Renal cortical epithelial cell (primary cell): ENCODE data around the gene ADGRG1. TPM values are rescaled to one million over a fixed set of nuclear protein-coding genes. Genes with fewer than 3 reads are reported as not detected.

Experiments used
- DNase-seq: peaks from one replicate; pipeline ENCODE4 v3.0.0-alpha.2; 2011; ENCODE audit warnings: low read depth
- total RNA-seq: library from RNA; depleted of rRNA; stranded (reverse); fragments of >200 nt; gene quantifications from 2 replicates; pipeline ENCODE4 v1.2.3, GENCODE V29; 2014

The ADGRG1 gene
- total RNA-seq, 1 donor from 2014 or later: 305 TPM

DNA sequence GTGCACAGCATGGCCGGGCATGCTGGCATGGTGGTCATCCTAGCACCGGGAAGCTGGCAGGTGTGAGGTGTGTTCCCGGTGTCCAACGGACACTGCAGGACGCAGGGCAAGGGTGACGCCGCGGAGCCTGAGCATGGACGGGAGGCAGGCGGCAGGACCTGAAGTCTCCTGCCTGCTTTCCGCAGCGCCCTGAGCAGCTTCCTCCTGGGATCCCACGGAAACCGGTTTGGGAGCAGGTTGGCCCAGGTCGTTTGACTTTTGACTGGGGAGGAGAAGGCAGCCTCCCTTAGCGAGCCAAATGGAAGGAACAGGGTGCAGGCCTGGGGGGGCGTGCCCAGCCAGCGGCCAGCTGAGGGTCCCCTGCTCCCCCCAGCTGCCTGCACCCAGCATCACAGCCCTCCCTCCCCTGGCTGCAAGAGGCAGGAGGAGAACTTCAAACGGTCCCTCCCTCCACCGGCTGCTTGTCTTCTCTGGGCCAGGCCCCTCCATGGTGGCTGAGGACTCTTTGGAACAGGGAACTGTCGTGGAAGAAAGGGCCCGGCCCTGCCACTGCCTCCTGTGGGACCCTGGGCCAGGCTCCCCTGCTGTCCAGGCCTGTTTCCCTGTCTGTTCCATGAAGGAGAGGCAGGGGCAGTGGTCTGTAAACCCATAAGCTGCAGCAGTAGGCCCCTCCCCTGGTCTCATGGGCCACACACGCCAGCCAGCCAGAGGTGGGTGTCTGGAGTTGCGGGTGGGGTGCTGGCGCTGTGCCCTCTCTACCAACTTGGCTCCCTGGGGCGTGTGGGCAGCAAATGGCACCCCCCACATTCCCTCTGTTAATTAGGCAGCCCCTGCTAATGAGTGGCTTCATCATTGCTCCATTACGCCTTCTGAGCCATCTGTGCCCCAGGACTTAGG is 7.8 kb upstream of the ADGRG1 start:
- no peak for DNase-seq

DNA sequence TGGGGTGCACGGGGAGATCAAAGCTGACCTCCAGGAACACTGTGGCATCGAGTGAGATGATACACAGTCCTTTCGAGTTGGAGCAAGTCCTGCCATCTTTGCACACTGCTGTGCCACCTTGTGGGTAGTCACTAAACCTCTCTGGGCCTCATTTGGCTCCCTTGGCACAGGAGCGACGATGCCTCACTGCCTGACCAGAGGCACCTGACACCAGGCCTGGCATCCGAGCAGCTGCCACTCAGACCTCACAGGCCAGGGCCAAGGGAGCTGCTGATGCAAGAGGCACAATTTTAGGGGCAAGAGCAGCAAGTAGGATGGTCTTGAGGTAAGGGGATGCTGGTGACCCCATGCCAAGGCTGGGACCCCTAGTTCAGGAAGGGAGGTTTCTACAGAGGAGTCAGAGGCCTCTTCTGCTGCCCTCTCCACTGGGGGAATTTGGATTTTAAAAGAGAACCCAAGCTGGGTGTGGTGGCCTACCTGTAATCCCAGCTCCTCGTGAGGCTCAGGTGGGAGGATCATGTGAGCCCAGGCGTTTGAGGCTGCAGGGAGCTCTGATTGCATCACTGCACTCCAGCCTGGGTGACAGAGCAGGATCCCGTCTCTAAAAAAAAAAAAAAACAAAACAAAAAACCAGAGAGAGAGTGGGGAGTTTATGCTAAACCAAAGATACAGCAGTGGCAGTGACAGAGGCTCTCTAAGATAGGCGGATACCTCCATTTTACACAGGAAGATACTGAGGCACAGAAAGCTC is 6.7 kb upstream of the ADGRG1 start:
- no peak for DNase-seq

DNA sequence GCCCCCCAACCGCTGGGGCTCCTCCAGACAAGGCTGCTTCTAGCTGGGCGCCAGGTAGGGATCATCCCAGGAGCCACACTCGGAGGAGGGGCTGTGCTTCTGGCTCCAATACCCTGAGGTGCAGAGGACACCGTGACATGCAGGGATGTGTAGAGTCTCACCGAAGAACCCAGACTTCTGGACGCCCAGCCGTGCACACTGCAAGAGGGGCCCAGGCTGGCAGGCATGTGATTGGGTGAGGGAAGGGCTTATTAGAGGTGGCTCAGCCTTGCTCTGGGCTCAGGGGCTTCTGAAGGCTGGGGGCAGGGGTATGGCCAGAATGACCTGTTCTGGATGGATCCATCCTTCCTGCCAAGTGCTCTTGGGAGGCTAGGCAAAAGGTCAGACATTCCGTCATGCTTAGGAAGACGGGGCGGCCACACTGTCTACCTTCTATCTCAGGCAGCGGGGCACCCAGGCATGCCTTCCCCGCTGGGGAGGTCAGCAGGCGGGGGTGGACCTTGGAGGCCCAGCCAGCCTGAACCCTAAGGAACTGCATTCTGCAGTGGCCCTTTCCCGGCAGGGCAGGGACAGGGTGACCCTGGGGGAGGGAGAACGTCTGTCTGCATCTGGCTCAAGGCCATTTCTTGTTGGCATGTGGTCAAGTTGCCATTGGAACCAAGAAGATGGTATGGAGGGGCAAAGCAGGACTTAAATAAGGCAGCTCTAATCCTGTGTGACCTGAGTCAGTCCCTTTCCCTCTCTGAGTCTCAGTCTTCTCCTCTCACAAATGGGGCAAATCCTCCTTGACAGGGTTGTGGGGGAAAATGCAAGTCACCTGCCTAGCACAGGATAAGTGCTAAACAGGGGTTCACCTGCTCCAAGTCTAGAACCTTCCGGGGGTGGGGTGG is 5.8 kb upstream of the ADGRG1 start:
- peak; percentile 75 for DNase-seq

DNA sequence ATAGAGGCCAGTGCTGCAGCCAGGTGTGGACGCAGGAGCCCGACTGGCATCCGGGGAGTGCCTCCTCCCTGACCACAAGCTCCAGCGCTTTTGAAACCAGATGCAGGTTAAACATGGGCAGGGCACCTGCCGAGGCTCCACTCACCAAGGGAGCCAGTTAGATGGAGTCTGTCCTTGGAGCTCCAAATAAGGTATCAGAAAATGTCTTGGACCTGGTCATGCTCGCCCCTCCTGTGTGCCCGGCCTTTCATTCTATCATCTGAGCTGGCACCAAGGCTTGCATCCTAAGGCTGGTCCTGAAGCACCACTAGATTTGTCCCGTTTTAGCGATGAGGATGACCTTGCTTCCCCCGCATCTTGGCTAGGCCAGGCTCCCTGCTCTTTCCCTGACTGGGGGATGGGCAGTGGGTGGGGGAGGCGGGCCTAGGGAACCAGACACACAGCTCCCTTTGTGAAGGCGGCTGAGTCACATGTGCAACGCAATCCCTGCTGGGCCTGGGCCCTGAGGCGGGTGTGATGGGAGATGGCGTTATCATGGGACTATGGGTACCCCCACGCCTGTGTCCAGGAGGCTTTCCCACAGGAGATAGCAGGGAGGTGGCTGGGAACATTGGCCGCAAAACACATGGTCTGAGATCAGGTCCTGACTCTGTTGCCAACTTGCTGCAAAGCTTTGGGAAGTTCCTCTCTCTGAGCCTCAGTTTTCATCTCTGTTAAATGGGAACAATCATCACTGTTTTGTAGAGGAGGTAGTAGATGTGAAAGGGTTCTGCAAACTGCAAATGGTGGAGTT is 5.0 kb upstream of the ADGRG1 start:
- peak; percentile 84 for DNase-seq

DNA sequence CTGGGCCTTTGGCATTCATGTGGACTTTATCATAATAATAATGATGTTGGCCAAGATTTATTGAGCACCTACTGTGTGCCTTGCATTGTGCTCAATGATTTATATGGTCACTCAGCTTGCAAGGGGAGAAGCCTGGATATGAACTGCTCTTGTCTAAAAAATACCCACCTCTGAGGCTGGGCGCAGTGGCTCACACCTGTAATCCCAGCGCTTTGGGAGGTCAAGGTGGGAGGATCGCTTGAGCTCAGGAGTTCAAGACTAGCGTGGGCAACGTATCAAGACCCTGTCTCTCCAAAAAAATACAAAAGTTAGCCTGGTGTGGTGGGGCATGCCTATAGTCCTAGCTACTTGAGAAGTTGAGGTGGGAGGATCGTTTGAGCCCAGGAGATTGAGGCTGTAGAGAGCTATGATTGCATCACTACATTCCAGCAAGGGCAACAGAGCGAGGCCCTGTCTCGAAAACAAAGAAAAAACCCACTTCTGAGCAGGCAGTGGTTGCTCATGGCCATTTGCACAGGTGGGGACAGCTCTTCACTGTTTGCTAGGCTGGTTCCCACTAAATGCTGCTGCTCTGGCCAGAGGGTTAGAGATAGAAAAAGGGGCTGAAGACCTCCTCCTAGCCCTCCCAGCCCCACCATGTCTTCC is 4.3 kb upstream of the ADGRG1 start:
- peak; percentile 96 for DNase-seq

DNA sequence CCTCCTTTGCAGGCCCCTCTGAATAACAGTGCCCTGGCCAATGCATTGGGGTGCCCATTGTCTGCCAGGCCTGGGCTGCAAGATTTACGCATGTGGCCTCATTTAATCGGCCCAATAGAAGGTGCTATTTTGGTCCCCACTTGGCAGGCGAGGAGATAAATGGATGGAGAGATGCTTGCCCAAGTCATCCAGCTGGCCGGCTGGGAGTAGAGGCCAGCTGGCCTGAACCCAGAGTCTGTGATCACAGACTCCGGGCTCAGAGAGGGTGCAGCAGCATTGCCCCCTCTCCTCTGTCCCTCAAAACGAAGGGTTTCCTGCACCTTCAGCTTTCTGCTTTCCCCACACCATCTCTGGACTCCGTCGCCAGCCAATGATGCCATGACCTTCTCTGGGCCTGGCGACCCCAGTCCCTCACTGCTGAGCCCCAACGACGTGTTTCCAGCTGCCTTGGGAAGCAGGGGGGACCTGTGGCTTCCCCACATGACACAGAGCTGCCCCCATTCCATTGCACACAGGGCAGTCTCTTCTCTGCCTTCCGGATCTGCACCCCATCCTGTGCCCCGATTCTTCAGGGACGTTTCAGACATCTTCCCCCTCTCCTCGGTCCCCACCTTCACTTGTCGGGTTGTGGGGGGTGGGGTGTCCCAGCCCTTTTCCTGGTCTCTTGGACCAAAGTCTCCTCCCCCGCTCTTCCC is 3.5 kb upstream of the ADGRG1 start:
- DNase-seq: no peak

DNA sequence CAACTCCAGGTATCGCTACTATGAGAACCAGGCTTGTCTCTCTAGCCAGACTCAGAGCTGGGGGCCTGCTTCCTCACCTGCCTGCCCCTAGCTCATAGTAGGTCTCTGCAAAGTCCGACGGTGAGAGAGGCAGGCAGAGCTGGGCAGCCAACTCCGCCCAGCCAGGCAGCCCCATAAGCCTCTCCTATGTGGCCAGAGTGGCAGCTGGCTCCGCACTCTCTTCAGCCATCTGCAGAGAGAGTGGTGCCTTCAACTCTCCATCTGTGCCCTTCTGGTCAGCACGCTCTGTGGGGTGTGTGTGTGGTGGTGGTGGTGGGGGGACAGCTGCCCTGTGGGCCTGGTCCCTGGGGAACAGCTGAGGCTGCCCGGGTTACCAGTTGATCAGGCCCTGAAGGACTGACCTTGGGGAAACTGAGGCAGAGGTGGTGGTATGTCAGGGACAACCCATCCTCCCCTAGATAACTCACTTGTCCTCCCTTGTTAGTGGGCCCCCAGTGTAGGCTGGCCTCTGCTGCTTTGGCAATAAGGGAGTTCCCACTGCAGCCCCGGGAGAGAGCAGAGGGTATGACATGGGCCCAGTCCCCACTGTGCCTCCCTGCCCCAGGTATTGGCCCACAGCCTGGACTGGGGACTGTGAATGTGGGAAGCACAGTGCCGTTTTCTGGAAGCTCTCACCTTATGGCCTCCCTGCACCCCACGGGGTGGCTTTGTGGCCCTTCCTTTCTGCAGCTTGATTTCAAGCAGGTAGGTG is 1.8 kb upstream of the ADGRG1 start:
- DNase-seq: no peak

DNA sequence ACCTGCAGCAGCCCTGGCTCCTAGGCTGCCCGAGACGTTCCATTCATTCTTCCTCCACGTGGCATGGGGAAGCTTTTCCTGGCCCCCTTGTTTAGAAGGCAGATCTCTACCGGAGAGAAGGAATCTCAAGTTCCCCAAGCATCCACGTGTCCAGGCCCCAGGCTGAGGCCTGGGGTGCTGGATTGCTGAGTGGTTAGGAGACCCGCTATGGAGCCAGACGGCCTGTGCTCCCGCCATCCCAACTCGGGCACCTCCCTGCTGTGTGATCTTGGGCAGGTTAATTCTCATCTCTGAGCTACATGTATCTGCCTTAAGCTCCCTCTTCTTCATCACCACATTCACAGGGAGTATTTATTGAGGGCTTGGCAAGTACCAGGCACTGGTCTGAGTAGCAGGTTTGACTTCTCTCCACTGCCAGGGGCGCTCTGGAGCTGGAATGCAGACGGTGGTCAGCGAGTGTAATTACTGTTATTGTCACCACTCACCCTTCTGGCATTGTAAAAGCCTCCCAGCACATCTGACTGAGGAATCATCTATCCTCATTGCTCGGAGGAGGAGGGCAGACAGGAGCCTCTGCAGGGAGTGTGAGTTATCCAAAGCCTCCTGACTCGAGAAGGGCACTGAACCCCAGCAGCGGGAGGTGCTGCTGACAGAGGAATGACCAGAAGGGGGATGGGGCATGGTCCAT is 1.1 kb upstream of the ADGRG1 start:
- peak; percentile 96 for DNase-seq

DNA sequence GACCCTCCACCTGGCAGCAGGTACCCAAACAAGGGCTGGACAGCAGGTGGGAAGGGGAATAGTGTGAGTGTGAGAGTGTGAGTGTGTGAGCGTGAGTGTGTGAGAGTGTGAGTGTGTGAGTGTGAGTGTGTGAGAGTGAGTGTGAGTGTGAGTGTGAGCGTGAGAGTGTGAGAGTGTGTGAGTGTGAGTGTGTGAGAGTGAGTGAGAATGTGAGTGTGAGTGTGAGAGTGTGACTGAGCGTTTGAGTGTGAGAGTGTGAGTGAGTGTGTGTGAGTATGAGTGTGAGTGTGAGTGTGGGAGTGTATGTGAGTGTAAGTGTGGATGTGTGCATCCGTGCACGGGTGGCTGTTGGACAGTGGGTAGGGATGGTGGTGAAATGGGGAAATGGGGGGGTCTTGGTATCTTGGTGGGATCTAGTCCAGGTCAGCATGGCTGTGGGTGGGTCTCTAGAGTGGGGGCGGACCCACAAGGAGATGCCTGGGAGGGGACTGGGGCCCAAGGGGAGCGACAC is 408 bp downstream of the ADGRG1 start:
- DNase-seq: no peak

DNA sequence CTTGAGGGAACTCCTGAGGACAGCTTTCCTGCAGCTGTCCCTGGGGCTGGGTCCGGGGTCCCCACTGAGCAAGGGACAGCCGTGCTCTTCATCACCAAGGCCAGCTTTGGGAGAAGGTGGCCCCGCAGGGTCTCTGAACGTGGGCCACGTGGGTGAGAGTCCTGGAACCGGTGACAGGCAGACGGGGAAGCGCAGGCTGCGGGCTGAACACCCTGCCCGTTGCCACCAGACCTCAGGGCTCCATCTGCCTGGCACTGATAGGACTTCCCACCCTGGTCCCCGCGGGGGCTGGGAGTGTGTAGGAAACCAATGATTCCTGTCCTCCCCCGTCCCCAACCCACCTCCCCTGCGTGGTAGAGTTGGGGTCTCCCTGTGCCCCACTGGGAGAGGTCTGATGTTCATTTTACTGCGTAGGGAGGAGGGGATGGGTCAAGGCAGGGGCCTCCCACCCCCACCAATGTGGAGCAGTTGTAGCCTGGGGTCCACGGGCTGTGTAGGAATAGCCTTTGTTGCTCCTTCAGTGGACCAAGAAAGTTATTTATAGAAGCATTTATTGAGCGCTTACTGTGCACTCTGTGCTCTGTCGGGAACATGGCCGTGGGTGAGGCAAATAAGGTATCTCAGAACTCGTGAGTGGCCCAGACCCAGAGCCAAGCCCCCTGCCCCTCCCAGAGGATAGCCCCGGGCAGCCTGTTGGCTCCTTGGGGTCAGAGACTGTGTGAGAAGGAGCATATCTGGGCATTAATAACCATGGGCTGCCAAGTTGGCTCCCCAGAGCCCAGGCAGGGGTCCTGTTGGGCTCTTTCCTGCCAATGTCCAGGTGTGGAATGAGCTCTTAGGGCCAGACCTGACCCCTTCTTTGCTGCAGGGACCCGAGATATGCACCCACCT is 1.3 kb downstream of the ADGRG1 start:
- no peak for DNase-seq

DNA sequence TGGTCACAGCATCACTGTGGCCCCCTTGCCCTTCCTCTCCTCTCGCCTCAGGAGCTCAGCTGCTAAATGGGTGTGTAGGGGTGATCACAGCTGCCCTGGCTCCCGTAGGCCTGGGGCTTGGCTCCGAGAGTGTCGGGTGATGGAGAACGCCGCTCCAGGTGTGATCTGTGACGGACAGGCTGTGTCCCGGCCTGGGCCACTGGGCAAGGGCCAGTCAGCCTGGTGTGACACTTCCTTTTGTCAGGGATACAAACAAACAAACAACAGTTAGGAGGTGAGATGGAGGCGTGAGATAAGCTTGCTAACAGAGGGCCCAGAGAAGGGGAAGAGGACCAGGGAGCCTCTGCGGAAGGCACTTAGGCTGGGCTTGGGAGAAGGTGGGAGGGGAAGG is 2.0 kb downstream of the ADGRG1 start:
- DNase-seq: no peak

DNA sequence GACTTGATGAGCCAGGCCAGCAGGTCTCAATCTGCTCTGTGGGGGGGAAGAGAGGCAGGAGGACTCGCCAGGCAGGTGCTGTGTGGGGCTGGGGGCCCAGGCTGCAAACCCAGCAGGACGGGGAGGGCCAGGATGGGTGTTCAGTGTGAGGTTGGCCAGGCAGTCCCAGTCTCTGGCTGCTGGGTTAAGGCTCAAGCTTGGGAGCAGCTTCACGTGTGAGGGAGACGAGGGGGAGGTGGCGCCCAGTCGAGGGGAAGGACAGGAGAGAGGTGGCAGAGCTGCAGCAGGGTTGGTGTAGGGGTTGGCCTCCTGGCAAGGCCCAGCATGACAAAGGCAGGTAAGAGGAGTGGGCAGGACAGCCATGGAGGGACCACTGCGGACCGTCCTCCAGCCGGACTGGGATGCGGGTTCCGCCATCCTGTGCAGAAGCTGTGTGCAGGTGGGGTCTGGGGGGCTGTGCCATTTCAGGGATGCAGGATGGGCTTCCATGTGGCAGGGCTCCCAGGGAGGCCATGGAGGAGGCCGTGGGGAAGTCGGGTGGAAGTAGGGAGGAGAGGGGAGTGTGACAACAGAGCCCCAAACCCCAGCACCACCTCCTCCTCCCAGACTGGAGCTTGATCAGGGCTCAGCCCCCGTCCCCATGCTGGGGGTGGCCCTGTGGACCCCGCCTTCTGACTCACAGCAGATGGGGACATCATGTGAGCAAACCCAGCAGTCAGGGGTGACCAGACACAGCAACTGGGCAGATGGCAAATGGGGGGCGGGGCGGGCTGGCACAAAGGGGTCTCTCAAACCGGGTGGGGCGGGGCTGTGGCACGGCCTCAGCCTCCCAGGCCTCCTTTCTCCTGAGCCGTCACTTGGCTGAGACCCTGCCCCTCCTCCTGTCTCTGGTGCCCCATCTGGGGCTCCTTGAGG is 2.8 kb downstream of the ADGRG1 start:
- DNase-seq: no peak

DNA sequence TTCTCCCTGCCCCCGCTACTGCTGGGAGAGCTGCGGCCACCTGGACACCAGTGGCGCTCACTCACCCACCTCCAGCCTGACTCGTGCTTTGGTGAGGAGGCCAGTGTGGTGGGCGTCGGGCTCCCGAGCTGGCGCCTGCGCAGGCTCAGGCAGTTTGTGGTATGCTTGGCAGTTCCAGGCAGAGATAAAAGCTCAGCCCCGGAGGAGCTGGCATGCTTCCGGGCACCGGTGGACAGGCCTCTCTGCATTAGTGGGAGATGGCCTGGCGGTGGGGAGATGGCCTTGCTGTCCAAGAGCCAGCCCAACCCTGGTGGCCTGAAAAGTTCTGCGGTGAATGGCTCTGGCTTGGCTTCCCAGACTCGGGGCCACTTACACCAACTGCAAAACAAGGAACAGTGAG is 4.1 kb downstream of the ADGRG1 start:
- DNase-seq: no peak

DNA sequence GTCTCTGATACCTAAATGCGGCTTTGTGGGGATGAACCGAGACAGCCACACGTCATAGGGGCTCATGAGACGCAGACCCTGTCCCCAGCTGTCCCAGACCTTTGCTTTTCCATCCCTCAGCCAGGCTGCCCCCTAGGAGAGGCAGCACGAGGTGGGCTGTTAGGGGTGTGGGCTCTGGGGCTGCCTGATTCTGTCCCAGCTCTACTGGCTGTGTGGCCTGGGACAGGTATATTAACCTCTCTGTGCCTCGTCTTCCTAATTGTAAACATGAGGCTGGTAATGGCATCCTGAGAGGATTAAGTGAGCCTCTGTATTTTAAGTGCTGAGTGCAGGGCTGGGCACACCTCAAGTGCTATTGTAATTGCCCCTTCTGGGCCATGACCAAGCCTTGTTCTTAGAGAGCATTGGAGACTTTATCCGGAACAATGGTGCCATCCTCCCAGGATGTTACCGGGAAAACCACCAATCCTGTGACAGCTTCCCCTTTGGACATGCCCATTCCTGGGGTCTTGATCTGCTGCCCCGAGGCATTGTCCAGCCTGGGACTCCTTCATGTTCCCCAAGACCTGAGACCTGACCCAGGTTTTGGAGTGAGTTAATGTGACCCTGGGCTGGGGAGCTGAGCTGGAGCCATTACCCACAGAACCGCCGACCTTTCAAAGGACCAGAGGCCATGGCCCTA is 5.1 kb downstream of the ADGRG1 start:
- DNase-seq: no peak

DNA sequence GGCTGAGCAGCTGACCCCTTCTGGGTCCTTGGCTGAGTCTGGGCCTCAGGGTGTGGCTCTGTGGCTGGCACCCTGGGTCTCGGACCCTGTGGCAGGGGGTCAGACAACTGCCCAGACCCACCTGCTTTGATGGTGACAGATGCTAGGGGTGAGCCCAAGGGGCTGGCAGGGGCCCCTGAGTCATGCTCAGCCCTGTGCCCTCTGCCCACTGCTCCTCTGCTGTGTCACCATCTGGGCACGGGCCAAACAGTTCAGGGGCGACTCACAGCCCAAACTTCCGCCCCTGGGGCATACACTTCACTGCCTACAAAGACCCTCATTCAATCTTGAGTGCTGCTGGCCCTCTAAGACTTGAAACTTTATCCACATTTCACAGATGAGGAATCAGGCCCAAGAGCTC is 5.7 kb downstream of the ADGRG1 start:
- peak; percentile 56 for DNase-seq
